MM.1S (cell line): ENCODE results near the gene SYNE3.

Experiments used
- DNase-seq: peaks from one replicate; pipeline ENCODE4 v3.0.0-alpha.2; 2015
- H2AFZ ChIP-seq: fragments of 300-600 bp; sonication (generic); 2 replicates; pipeline ENCODE4 v1.6.0; 2016; ENCODE audit warnings: antibody characterized with exemption, low read length
- H3F3A ChIP-seq: fragments of 300-600 bp; sonication (generic); 2 replicates; pipeline ENCODE4 v1.6.1; 2016; ENCODE audit warnings: mild to moderate bottlenecking, antibody characterized with exemption, low read length, moderate library complexity, mixed read lengths; ENCODE audit not compliant: insufficient read depth
- H3K27ac ChIP-seq: fragments of 300-600 bp; sonication (generic); 2 replicates; pipeline ENCODE4 v1.5.1; 2016; ENCODE audit warnings: mild to moderate bottlenecking, low read length
- H3K27me3 ChIP-seq: fragments of 300-600 bp; sonication (generic); replicated peaks from 2 replicates; pipeline ENCODE4 v1.6.0; 2016; ENCODE audit warnings: low read length; ENCODE audit not compliant: insufficient read depth
- H3K36me3 ChIP-seq: fragments of 300-600 bp; sonication (generic); replicated peaks from 2 replicates; pipeline ENCODE4 v1.6.1; 2016; ENCODE audit warnings: mild to moderate bottlenecking, low read length, mixed read lengths; ENCODE audit not compliant: insufficient read depth
- H3K4me1 ChIP-seq: fragments of 300-600 bp; sonication (generic); 2 replicates; pipeline ENCODE4 v1.6.1; 2016; ENCODE audit warnings: low read length, mixed read lengths
- H3K4me2 ChIP-seq: fragments of 300-600 bp; sonication (generic); 2 replicates; pipeline ENCODE4 v1.6.0; 2016; ENCODE audit warnings: low read depth, low read length
- H3K4me3 ChIP-seq: fragments of 300-600 bp; sonication (generic); 2 replicates; pipeline ENCODE4 v1.5.1; 2016; ENCODE audit warnings: low read length, mixed read lengths
- H3K79me2 ChIP-seq: fragments of 300-600 bp; sonication (generic); 2 replicates; pipeline ENCODE4 v1.6.1; 2016; ENCODE audit warnings: mixed run types, low read length, mixed read lengths
- H3K9ac ChIP-seq: fragments of 300-600 bp; sonication (generic); 2 replicates; pipeline ENCODE4 v1.6.1; 2016; ENCODE audit warnings: low read length, mixed read lengths
- H3K9me2 ChIP-seq: fragments of 300-600 bp; sonication (generic); replicated peaks from 2 replicates; pipeline ENCODE4 v1.6.1; 2016; ENCODE audit warnings: mild to moderate bottlenecking, low read length, mixed read lengths; ENCODE audit not compliant: insufficient read depth
- H3K9me3 ChIP-seq: fragments of 300-600 bp; sonication (generic); replicated peaks from 2 replicates; pipeline ENCODE4 v1.6.1; 2016; ENCODE audit warnings: mild to moderate bottlenecking, low read length, mixed read lengths; ENCODE audit not compliant: insufficient read depth
- H4K20me1 ChIP-seq: fragments of 300-600 bp; sonication (generic); 2 replicates; pipeline ENCODE4 v1.6.1; 2016; ENCODE audit warnings: mild to moderate bottlenecking, low read length, moderate library complexity, mixed read lengths; ENCODE audit not compliant: insufficient read depth
- CTCF ChIP-seq: fragments of 300-600 bp; sonication (generic); IDR thresholded peaks from 2 replicates; pipeline ENCODE4 v1.5.1; 2016; ENCODE audit warnings: antibody characterized with exemption, low read length, mixed read lengths
- EZH2 ChIP-seq: fragments of 300-600 bp; sonication (generic); optimal IDR thresholded peaks from 2 replicates; pipeline ENCODE3; 2017; ENCODE audit warnings: low read depth, mild to moderate bottlenecking, antibody characterized with exemption, low read length, mixed read lengths
- EZH2phosphoT487 ChIP-seq: fragments of 300-600 bp; sonication (generic); IDR thresholded peaks from 2 replicates; pipeline ENCODE4 v1.6.1; 2018; ENCODE audit warnings: antibody characterized with exemption, low read length

Gene SYNE3

GRCh38 chr14:95543021-95543420 is 26.6 kb upstream of the SYNE3 start:
- H3K36me3 ChIP-seq: no peaks in the 10 kb centered on the region
- no peak overlapping the region for H3K4me2 ChIP-seq
- no peak overlapping the region for H3K4me3 ChIP-seq
- H4K20me1 ChIP-seq: no peaks in the 10 kb centered on the region
- no peak overlapping the region for H3K27ac ChIP-seq
- H3K9me2 ChIP-seq: no peaks in the 10 kb centered on the region
- H2AFZ ChIP-seq: no peak overlapping the region
- TF ChIP-seq EZH2phosphoT487: no peak
- TF ChIP-seq CTCF: no peak
- no peak for TF ChIP-seq EZH2
- DNase-seq: no peak
- H3F3A ChIP-seq: no peaks in the 10 kb centered on the region
- no peaks in the 10 kb centered on the region for H3K9me3 ChIP-seq
- no peaks in the 10 kb centered on the region for H3K4me1 ChIP-seq
- no peak overlapping the region for H3K9ac ChIP-seq
- peaks cover 48% of the 10 kb centered on the region for H3K79me2 ChIP-seq
- H3K27me3 ChIP-seq: no peaks in the 10 kb centered on the region

DNA sequence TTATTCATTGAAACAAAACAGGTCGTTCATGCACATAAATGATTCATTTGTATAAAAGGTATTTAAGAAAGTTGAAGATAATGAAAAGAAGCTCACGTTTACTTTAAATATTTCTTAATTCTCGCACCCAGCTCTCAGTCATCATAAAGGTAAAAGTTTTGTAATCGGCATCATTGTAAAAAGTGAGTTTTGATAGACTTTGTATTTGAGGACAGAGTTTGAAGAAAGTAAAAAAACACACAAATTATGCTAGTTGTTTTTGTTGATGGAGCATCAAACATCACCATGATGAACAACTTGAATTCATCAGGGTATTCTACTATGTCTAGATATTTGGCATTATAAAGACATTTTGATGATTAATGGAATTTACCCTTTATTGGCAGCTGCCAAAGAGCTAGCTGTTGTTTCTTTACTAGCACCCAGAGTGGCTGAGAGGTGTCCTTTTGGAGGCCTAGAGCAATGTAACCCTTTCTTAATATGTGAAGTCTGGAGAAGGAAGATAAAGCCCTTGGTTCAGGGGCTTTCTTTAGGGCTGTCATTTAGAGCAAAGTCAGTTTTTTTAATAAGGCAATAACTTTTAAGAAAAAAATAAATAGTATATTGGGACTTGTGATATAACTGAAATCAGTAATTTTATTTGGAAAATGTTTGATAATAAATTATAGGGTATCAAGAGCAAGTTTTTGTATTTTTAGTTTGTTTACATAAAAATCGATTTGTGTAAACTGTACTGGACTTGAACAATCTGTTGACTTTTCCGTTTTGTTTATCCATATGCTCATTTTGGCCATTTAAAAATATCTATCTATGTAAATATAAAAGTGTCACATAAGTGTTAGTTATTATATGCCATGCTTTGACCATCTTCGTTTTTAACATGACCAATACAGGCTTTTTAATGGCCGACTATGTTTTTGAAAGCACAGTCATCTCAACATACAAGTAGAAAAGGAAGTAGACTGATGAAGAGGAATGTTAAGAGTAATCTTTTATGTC is 25.8 kb upstream of the SYNE3 start:
- peaks cover 56% of the 10 kb centered on the region for H3K79me2 ChIP-seq
- H3K27ac ChIP-seq: no peak overlapping the region
- H2AFZ ChIP-seq: no peak overlapping the region
- H3K4me1 ChIP-seq: no peaks in the 10 kb centered on the region
- H3K4me3 ChIP-seq: no peak overlapping the region
- H3F3A ChIP-seq: no peaks in the 10 kb centered on the region
- no peaks in the 10 kb centered on the region for H3K36me3 ChIP-seq
- no peak overlapping the region for H3K9ac ChIP-seq
- no peaks in the 10 kb centered on the region for H4K20me1 ChIP-seq
- no peak for DNase-seq
- H3K9me3 ChIP-seq: no peaks in the 10 kb centered on the region
- no peak for TF ChIP-seq EZH2phosphoT487
- TF ChIP-seq EZH2: no peak
- no peak for TF ChIP-seq CTCF
- no peak overlapping the region for H3K4me2 ChIP-seq
- no peaks in the 10 kb centered on the region for H3K9me2 ChIP-seq
- no peaks in the 10 kb centered on the region for H3K27me3 ChIP-seq

DNA sequence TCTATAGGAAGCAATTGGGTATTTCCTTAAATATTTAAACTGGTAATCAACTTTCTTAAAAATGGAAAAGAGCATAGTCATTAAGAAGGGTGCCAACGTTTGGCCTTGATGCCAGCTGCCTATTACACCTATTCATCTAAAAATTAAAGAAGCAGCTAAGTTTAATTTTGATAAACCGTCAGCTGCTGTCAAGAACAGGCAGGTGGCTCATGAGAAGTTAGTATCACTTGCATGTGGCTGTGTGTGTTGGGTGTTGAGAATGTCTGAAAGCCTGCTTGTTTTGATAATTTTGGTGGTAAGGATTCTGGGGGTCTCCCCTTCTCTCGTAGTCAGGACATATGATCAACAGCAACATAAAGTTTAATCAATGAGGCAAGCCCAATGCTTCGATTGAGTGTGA is 24.9 kb upstream of the SYNE3 start:
- no peaks in the 10 kb centered on the region for H3K9me2 ChIP-seq
- H2AFZ ChIP-seq: no peak overlapping the region
- no peak overlapping the region for H3K27ac ChIP-seq
- peaks cover 65% of the 10 kb centered on the region for H3K79me2 ChIP-seq
- H3K9ac ChIP-seq: no peak overlapping the region
- 0 out of 2 replicates have a peak, but pooled peaks cover under 1% of the 10 kb centered on the region for H3K4me1 ChIP-seq
- no peak for DNase-seq
- H4K20me1 ChIP-seq: no peaks in the 10 kb centered on the region
- TF ChIP-seq EZH2phosphoT487 (no peak), CTCF (no peak), EZH2 (no peak)
- H3K36me3 ChIP-seq: no peaks in the 10 kb centered on the region
- H3K9me3 ChIP-seq: no peaks in the 10 kb centered on the region
- no peaks in the 10 kb centered on the region for H3K27me3 ChIP-seq
- H3K4me2 ChIP-seq: no peak overlapping the region
- H3F3A ChIP-seq: no peaks in the 10 kb centered on the region
- no peak overlapping the region for H3K4me3 ChIP-seq
